Endothelial cell (in vitro differentiated cells): Measurements from ENCODE around the gene API5. TPM values are rescaled to one million over a fixed set of nuclear protein-coding genes. Genes with fewer than 3 reads are reported as not detected.

Experiments used
- DNase-seq: peaks from one replicate; pipeline ENCODE4 v3.0.0; 2021; ENCODE audit warnings: low spot score
- H3K27ac Mint-ChIP-seq: one replicate; pipeline ENCODE4 v1.8.0; 2021; ENCODE audit warnings: mixed read lengths, inconsistent platforms; ENCODE audit not compliant: unreplicated experiment
- H3K27me3 Mint-ChIP-seq: one replicate; pipeline ENCODE4 v1.8.0; 2021; ENCODE audit warnings: mild to moderate bottlenecking, moderate library complexity, mixed read lengths, inconsistent platforms; ENCODE audit not compliant: unreplicated experiment
- H3K36me3 Mint-ChIP-seq: one replicate; pipeline ENCODE4 v1.8.0; 2021; ENCODE audit warnings: mild to moderate bottlenecking, low read depth, mixed read lengths, inconsistent platforms; ENCODE audit not compliant: unreplicated experiment
- H3K4me1 Mint-ChIP-seq: one replicate; pipeline ENCODE4 v1.8.0; 2021; ENCODE audit warnings: mild to moderate bottlenecking, mixed read lengths, inconsistent platforms; ENCODE audit not compliant: unreplicated experiment
- H3K4me3 Mint-ChIP-seq: one replicate; pipeline ENCODE4 v1.8.0; 2021; ENCODE audit warnings: mild to moderate bottlenecking, mixed read lengths, inconsistent platforms; ENCODE audit not compliant: unreplicated experiment
- H3K9me3 Mint-ChIP-seq: one replicate; pipeline ENCODE4 v1.8.0; 2021; ENCODE audit warnings: mixed read lengths, inconsistent platforms; ENCODE audit not compliant: unreplicated experiment
- long read RNA-seq: library from polyadenylated mRNA; unstranded; transcript quantifications from one replicate; pipeline ENCODE4 v2.0.0, GENCODE V29; 2020; ENCODE audit not compliant: unreplicated experiment
- total RNA-seq: library from RNA; stranded (reverse); fragmentation: NEBNext Ultra II Directional; extraction: Animal tissue kit (Norgen Biotek cat#: 25700); gene quantifications from one replicate; pipeline ENCODE4 v1.2.1, GENCODE V29; 2021; ENCODE audit not compliant: unreplicated experiment
- TF ChIP-seq, protein P1 (sequence below): fragments of 200-600 bp; sonication (generic); IDR thresholded peaks from one replicate; pipeline ENCODE4 v1.5.0; 2021; ENCODE audit warnings: antibody characterized with exemption; ENCODE audit not compliant: unreplicated experiment

Gene API5
- 92.9 TPM for total RNA-seq
- long read RNA-seq, transcript API5-208 (14 exons, 1,868 nt): major isoform, 11 of 28 reads
- long read RNA-seq, transcript API5-201 (14 exons, 3,714 nt): minor isoform, 9 of 28 reads
- long read RNA-seq, partial matches to known transcripts: 3 of 28 reads
- long read RNA-seq, other reads (novel, unspliced or antisense): 2 of 28 reads

DNA sequence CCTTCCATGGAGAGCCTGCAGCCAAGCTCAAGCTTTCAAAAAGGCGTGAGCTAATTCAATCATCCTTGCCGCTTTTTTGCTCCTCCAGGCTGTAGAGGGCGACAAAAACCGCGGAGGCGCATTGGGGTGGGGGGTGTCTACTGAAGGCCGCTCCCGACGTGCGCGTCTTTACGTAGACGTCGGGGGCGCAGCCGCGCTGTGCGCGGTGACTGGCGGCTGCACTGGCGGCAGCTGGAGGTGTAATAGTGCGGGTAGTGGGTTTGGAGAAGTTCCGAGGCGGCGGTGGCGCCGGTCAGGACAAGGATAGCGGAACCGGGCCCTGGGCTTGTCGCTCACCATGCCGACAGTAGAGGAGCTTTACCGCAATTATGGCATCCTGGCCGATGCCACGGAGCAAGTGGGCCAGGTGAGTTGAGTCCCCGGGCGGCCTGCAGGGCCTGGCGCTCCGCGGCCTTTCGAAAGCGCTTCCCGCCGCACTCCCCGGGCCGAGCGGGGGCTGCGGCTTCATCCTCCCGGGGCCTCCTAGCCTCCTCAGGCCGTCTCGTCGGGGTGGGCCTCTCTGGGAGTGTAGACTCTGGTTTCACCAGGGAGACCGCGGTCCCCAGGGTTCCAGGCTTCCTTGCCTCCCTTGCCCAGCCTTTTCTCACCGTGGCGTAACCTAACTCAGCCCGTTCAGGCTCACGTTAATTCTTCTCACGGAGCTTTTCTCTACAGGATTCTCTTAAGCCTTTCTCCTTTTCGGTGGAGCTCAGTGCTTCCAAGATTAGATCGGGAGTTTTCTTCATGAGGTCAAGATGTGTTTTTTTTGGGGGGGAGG is at the start of gene API5:
API5 (plus strand) TSS at position 206 of the 817 bp plus-strand sequence; CDS start at position 338, 132 bp downstream.
- TF ChIP-seq, protein P1, sequence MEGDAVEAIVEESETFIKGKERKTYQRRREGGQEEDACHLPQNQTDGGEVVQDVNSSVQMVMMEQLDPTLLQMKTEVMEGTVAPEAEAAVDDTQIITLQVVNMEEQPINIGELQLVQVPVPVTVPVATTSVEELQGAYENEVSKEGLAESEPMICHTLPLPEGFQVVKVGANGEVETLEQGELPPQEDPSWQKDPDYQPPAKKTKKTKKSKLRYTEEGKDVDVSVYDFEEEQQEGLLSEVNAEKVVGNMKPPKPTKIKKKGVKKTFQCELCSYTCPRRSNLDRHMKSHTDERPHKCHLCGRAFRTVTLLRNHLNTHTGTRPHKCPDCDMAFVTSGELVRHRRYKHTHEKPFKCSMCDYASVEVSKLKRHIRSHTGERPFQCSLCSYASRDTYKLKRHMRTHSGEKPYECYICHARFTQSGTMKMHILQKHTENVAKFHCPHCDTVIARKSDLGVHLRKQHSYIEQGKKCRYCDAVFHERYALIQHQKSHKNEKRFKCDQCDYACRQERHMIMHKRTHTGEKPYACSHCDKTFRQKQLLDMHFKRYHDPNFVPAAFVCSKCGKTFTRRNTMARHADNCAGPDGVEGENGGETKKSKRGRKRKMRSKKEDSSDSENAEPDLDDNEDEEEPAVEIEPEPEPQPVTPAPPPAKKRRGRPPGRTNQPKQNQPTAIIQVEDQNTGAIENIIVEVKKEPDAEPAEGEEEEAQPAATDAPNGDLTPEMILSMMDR: peak; percentile 29
- H3K4me1 Mint-ChIP-seq: peaks cover 11% of the 10 kb centered on the region
- peaks cover 2% of the 10 kb centered on the region for H3K27me3 Mint-ChIP-seq
- DNase-seq: peak; percentile 94
- H3K36me3 Mint-ChIP-seq: no peaks in the 10 kb centered on the region
- peak within 1 kb of the TSS; percentile 80 for H3K27ac Mint-ChIP-seq
- no peaks in the 10 kb centered on the region for H3K9me3 Mint-ChIP-seq
- peak within 1 kb of the TSS; percentile 98 for H3K4me3 Mint-ChIP-seq

DNA sequence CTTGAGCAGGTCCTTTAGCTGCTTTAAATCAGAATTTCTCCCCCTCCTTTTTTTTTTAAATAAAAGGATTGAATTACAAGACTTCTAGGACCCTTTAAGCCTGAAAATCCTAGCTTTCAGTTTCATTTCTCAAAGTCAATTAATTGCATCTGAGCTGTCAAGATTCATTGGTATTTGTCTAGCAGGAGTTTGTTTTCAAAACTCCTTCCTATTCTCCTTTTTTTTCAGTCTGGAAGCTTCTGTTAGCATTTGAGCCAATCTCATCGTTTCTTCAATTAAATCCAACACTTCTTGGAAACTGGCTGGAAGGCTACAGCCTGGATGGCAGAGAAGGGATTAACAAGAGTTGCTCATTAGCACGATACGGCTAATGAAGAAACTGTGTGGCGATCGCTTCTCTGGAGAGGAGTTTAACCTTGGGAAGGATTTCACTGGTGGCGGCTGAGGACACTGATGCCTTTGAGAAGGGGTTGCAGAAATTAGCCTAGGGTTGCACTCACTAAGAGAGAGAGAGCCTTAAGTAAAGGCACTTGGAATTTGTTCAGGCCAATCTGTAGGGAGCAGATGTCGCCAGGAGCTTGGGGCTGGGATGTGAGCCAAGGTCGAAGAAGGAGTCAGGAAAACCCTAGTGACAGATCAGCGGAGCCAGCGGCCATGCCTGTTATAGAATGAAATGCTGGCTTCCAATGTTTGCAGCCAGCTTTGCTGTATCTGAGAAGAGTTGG is 43.8 kb upstream of the API5 start:
- H3K4me3 Mint-ChIP-seq: no peak overlapping the region
- no peaks in the 10 kb centered on the region for H3K4me1 Mint-ChIP-seq
- H3K36me3 Mint-ChIP-seq: no peaks in the 10 kb centered on the region
- H3K27me3 Mint-ChIP-seq: peaks cover 7% of the 10 kb centered on the region
- peaks cover 4% of the 10 kb centered on the region for H3K9me3 Mint-ChIP-seq
- H3K27ac Mint-ChIP-seq: no peak overlapping the region
- DNase-seq: no peak
- TF ChIP-seq, protein P1: no peak

GRCh38 chr11:43268786-43269185 is 43.0 kb upstream of the API5 start:
- Mint-ChIP-seq H3K36me3 (no peaks in the 10 kb centered on the region), H3K4me3 (no peak overlapping the region), H3K4me1 (no peaks in the 10 kb centered on the region)

GRCh38 chr11:43269254-43269918 is 42.4 kb upstream of the API5 start:
- Mint-ChIP-seq H3K36me3 (no peaks in the 10 kb centered on the region), H3K27me3 (peaks cover 10% of the 10 kb centered on the region), H3K27ac (no peak overlapping the region), H3K4me3 (no peak overlapping the region), H3K9me3 (peaks cover 4% of the 10 kb centered on the region), H3K4me1 (no peaks in the 10 kb centered on the region)
- no peak for DNase-seq
- TF ChIP-seq, protein P1: no peak

More at GRCh38 chr11:43268786-43269185, 43.0 kb upstream of the API5 start:
- H3K9me3 Mint-ChIP-seq: peaks cover 4% of the 10 kb centered on the region
- peaks cover 7% of the 10 kb centered on the region for H3K27me3 Mint-ChIP-seq
- no peak for DNase-seq
- no peak overlapping the region for H3K27ac Mint-ChIP-seq
- TF ChIP-seq, protein P1: no peak
